ENCODE measurements around the gene DOHH.
"Not testable (repeated sequence)": the region's sequence is repeated elsewhere in the genome, so short reads cannot be mapped to it uniquely, and the experiment has no call there.

DOHH gene

GRCh38 chr19:3534375-3535234, 34.1 kb upstream of the DOHH start:
- TF ChIP-seq, protein P1, sequence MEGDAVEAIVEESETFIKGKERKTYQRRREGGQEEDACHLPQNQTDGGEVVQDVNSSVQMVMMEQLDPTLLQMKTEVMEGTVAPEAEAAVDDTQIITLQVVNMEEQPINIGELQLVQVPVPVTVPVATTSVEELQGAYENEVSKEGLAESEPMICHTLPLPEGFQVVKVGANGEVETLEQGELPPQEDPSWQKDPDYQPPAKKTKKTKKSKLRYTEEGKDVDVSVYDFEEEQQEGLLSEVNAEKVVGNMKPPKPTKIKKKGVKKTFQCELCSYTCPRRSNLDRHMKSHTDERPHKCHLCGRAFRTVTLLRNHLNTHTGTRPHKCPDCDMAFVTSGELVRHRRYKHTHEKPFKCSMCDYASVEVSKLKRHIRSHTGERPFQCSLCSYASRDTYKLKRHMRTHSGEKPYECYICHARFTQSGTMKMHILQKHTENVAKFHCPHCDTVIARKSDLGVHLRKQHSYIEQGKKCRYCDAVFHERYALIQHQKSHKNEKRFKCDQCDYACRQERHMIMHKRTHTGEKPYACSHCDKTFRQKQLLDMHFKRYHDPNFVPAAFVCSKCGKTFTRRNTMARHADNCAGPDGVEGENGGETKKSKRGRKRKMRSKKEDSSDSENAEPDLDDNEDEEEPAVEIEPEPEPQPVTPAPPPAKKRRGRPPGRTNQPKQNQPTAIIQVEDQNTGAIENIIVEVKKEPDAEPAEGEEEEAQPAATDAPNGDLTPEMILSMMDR (conservative IDR thresholded peaks at IDR 0.05; ENCODE audit: low read length) = no peak
- DNase-seq (ENCODE audit: low read depth) = no peak
- no peak overlapping the region for H3K4me3 ChIP-seq (ENCODE audit: low read length)

DNA sequence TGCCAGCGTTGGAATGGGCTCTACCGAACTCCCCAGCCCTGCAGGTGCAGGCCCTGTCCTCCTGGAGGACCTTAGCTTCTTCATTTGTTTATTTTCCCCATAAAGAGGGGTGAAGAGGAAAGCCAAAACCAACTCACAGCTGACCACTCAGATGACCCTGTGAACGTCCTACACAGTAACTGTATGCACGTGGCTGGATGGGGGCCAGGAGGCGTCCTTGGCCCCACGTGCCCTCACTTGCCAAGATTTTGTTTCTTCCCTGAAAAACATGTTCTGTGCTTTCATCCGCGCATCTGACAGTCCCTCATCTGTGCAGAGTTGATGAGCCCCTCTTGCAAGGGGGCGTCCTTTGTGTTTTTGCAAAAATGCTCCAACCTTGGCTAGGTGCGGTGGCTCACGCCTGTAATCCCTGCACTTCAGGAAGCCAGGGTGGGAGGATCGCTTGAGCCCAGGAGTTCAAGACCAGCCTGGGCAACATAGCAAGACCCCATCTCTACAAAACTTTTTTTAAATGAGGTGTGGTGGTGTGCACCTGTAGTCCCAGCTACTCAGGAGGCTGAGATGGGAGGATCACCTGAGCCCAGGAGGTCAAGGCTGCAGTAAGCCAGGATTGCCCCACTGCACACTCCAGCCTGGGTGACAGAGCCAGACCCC, 33.2 kb upstream of the DOHH start:
- TF ChIP-seq, protein P1 (conservative IDR thresholded peaks at IDR 0.05; ENCODE audit: low read length) = no peak
- no peak overlapping the region for H3K4me3 ChIP-seq (ENCODE audit: low read length)
- no peak for DNase-seq (ENCODE audit: low read depth)

- TF ChIP-seq, protein P1 (conservative IDR thresholded peaks at IDR 0.05; ENCODE audit: low read length) = no peak
Measured at GRCh38 chr19:3533033-3533432, 32.6 kb upstream of the DOHH start.

DNA sequence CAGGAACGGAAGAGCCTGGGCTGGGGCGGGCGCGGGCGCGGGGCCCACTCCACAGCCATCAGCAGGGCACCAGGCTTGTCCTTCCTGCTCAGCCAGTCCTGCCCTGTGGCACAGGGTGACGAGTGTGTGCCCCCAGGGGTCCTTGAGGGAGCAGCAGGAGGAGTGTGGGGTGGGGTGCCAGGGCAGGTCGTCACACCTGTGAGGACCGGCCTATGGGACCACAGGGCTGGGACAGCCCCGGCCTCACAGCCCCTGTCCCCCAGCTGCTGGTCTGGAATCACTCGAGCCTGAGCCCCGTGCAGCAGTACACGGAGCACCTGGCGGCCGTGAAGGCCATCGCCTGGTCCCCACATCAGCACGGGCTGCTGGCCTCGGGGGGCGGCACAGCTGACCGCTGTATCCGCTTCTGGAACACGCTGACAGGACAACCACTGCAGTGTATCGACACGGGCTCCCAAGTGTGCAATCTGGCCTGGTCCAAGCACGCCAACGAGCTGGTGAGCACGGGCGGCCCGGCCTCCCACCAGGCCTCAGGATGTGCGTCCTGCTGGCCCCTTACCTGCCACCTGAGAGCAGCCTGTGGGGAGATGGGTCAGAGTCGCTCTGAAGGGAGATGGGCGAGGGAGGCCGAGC, 31.8 kb upstream of the DOHH start:
- no peak for DNase-seq (ENCODE audit: low read depth)
- TF ChIP-seq, protein P1 (conservative IDR thresholded peaks at IDR 0.05; ENCODE audit: low read length) = no peak
- H3K4me3 ChIP-seq (ENCODE audit: low read length) = no peak overlapping the region

More at GRCh38 chr19:3533033-3533432, 32.6 kb upstream of the DOHH start:
- H3K4me3 ChIP-seq (ENCODE audit: low read length) = no peak overlapping the region
- no peak for DNase-seq (ENCODE audit: low read depth)

- no peak for DNase-seq (ENCODE audit: low read depth)
- TF ChIP-seq, protein P1 (conservative IDR thresholded peaks at IDR 0.05; ENCODE audit: low read length) = no peak
Measured at GRCh38 chr19:3531716-3532115, 31.2 kb upstream of the DOHH start.

GRCh38 chr19:3530389-3530788, 29.9 kb upstream of the DOHH start:
- no peak overlapping the region for H3K4me3 ChIP-seq (ENCODE audit: low read length)
- DNase-seq (ENCODE audit: low read depth) = no peak
- TF ChIP-seq, protein P1 (conservative IDR thresholded peaks at IDR 0.05; ENCODE audit: low read length) = no peak

More at GRCh38 chr19:3531716-3532115, 31.2 kb upstream of the DOHH start:
- no peak overlapping the region for H3K4me3 ChIP-seq (ENCODE audit: low read length)

DNA sequence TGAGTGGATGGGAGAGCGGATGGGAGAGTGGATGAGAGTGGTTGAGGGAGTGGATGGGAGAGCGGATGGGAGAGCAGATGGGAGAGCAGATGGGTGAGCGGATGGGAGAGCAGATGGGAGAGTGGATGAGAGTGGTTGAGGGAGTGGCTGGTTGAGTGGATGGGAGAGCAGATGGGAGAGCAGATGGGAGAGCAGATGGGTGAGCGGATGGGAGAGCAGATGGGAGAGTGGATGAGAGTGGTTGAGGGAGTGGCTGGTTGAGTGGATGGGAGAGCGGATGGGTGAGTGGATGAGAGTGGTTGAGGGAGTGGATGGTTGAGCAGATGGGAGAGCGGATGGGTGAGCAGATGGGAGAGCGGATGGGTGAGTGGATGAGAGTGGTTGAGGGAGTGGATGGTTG, 28.8 kb upstream of the DOHH start:
- not testable (repeated sequence) for H3K4me3 ChIP-seq (ENCODE audit: low read length); DNase-seq (ENCODE audit: low read depth)
